ENCODE measurements around the gene RNF111.

RNF111 gene

GRCh38 chr15:58987491-58988005 lies at the start of gene RNF111:
RNF111 (plus strand) TSS chr15:58987663; CDS start chr15:59030823, 43,160 bp downstream.
- H3K9me3 ChIP-seq (ENCODE audit: control insufficient read depth in 1 of 2, low read length in 2 of 2), result no peaks in the 10 kb centered on the region
- peaks cover 0 to 11% of the 10 kb centered on the region in 2 donors for H3K4me1 ChIP-seq (ENCODE audit: control insufficient read depth in 1 of 2, insufficient read depth in 2 of 2, low read length in 2 of 2)
- H3K27me3 ChIP-seq (ENCODE audit: low read depth, low read length), result no peaks in the 10 kb centered on the region
- H3K4me3 ChIP-seq (ENCODE audit: low read depth in 1 of 2, low read length in 2 of 2), result peak within 1 kb of the TSS; percentile 79 to 90
- H3K27ac ChIP-seq (ENCODE audit: low read length), result peak within 1 kb of the TSS; percentile 94
- H3K36me3 ChIP-seq (ENCODE audit: control insufficient read depth in 1 of 2, insufficient read depth in 2 of 2, low read length in 2 of 2), result peaks cover 0 to 4% of the 10 kb centered on the region in 2 donors

DNA sequence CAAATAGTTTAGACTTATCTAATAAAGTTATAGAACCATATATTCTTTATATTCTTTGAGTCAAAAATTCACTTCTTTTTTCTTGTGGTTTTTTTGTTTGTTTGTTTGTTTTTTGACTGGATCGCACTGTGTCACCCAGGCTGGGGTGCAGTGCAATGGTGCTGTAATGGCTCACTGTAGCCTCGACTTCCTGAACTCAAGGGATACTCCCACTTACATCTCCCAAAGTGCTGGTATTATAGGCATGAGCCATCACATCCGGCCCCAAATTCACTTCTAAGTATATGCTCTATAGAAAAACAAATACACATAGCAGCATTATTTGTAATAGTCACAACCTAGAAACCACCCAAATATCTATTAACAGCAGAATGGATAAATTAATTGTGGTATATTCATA lies 40.3 kb upstream of the RNF111 start:
- Histone ChIP-seq H3K9me3 (ENCODE audit: control insufficient read depth in 1 of 2, low read length in 2 of 2) (no peaks in the 10 kb centered on the region), H3K36me3 (ENCODE audit: control insufficient read depth in 1 of 2, insufficient read depth in 2 of 2, low read length in 2 of 2) (no peaks in the 10 kb centered on the region), H3K4me1 (ENCODE audit: control insufficient read depth in 1 of 2, insufficient read depth in 2 of 2, low read length in 2 of 2) (no peaks in the 10 kb centered on the region), H3K27me3 (ENCODE audit: low read depth, low read length) (no peaks in the 10 kb centered on the region), H3K4me3 (ENCODE audit: low read depth in 1 of 2, low read length in 2 of 2) (no peak overlapping the region), H3K27ac (ENCODE audit: low read length) (no peak overlapping the region)

- no peak overlapping the region for H3K4me3 ChIP-seq (ENCODE audit: low read depth in 1 of 2, low read length in 2 of 2)
- H3K4me1 ChIP-seq (ENCODE audit: control insufficient read depth in 1 of 2, insufficient read depth in 2 of 2, low read length in 2 of 2), result no peaks in the 10 kb centered on the region
- H3K27ac ChIP-seq (ENCODE audit: low read length), result peak overlapping the region; percentile 11
- H3K36me3 ChIP-seq (ENCODE audit: control insufficient read depth in 1 of 2, insufficient read depth in 2 of 2, low read length in 2 of 2), result no peaks in the 10 kb centered on the region
- H3K27me3 ChIP-seq (ENCODE audit: low read depth, low read length), result no peaks in the 10 kb centered on the region
- no peaks in the 10 kb centered on the region for H3K9me3 ChIP-seq (ENCODE audit: control insufficient read depth in 1 of 2, low read length in 2 of 2)
Measured at GRCh38 chr15:58951388-58952007, 36.0 kb upstream of the RNF111 start.

DNA sequence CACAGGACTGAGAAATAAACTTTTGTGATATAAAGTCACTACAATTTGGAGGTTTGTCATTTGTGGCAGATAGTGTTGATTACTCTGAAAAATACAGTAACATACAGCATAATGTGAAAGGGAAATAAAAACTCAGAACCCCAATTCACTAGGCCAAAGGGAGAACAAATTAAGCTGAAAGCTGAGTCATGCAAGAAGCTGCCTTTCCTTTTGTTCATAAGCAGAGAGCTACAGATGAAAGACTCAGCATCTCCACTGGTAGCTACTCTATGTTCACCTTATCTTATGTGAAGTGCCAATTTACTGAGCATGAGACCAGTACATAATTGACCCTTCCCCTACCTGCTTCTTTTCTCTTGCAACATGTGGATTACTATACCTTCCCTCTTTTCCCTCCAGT lies 34.7 kb upstream of the RNF111 start:
- Histone ChIP-seq H3K4me1 (ENCODE audit: control insufficient read depth in 1 of 2, insufficient read depth in 2 of 2, low read length in 2 of 2) (no peaks in the 10 kb centered on the region), H3K36me3 (ENCODE audit: control insufficient read depth in 1 of 2, insufficient read depth in 2 of 2, low read length in 2 of 2) (no peaks in the 10 kb centered on the region), H3K27me3 (ENCODE audit: low read depth, low read length) (no peaks in the 10 kb centered on the region), H3K27ac (ENCODE audit: low read length) (no peak overlapping the region), H3K9me3 (ENCODE audit: control insufficient read depth in 1 of 2, low read length in 2 of 2) (no peaks in the 10 kb centered on the region), H3K4me3 (ENCODE audit: low read depth in 1 of 2, low read length in 2 of 2) (no peak overlapping the region)

DNA sequence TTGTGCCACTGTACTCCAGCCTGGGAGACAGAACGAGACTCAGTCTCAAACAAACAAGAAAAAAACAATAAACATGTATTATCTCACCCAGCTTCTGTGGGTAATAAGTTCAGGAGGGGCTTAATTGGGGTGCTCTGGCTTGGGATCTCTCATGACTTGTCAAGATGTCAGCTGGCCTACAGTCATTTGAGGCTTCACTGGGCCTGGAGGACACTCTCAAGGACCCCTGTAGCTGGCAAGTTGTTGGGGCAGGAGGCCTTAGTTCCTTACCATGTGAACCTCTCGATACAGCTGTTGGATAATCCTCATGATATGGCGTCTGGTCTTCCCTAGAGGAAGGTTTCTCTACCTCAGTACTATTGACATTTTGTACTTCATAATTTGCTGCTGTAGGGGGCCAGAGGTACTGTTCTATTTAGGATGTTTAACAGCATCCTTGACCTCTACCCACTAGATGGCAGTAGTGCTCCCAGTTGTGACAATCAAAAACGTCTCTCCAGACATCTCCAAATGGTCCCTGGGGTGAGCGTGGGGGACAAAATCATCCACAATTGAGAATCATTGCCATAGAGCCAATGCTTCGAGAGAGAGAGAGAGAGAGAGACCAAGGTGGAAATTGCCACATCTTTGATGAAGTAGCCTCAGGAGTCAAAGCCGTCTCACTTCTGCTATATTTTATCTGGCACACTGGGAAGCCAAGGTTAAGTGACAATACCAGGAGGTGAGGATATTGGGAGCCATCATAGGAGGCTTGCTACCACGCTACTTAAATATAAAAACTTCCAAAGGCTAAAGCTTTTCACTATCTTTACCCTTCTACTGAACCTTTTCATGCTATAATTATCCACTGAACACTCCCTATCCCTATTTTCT lies 30.1 kb upstream of the RNF111 start:
- Histone ChIP-seq H3K27ac (ENCODE audit: low read length) (no peak overlapping the region), H3K9me3 (ENCODE audit: control insufficient read depth in 1 of 2, low read length in 2 of 2) (no peaks in the 10 kb centered on the region), H3K36me3 (ENCODE audit: control insufficient read depth in 1 of 2, insufficient read depth in 2 of 2, low read length in 2 of 2) (no peaks in the 10 kb centered on the region)

GRCh38 chr15:58958811-58959210 lies 28.7 kb upstream of the RNF111 start:
- no peak overlapping the region for H3K27ac ChIP-seq (ENCODE audit: low read length)
- no peaks in the 10 kb centered on the region for H3K9me3 ChIP-seq (ENCODE audit: control insufficient read depth in 1 of 2, low read length in 2 of 2)
- no peak overlapping the region for H3K4me3 ChIP-seq (ENCODE audit: low read depth in 1 of 2, low read length in 2 of 2)
- no peaks in the 10 kb centered on the region for H3K36me3 ChIP-seq (ENCODE audit: control insufficient read depth in 1 of 2, insufficient read depth in 2 of 2, low read length in 2 of 2)
- no peaks in the 10 kb centered on the region for H3K4me1 ChIP-seq (ENCODE audit: control insufficient read depth in 1 of 2, insufficient read depth in 2 of 2, low read length in 2 of 2)
- H3K27me3 ChIP-seq (ENCODE audit: low read depth, low read length), result no peaks in the 10 kb centered on the region

More for the DNA sequence above, 30.1 kb upstream of the RNF111 start:
- no peak overlapping the region for H3K4me3 ChIP-seq (ENCODE audit: low read depth in 1 of 2, low read length in 2 of 2)
- no peaks in the 10 kb centered on the region for H3K4me1 ChIP-seq (ENCODE audit: control insufficient read depth in 1 of 2, insufficient read depth in 2 of 2, low read length in 2 of 2)
- H3K27me3 ChIP-seq (ENCODE audit: low read depth, low read length), result no peaks in the 10 kb centered on the region

DNA sequence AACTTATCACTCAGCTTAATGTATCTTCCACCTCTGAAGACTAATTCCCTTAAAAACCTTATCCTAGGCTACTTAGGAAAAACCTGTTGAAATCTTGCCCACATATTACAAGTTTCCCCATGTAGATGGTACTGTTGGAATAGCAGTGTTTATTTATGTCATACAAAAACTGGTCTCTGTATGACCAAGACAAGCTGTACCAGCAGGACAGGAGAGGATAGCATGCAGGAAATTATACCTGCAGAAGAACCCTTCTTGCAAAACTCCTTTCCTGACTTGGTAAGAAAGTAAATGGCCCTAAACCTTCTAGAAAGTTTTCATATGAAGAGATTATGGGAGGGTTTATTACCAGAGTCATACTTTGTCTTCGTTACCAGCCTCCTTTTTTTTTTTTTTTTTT lies 25.3 kb upstream of the RNF111 start:
- Histone ChIP-seq H3K9me3 (ENCODE audit: control insufficient read depth in 1 of 2, low read length in 2 of 2) (no peaks in the 10 kb centered on the region), H3K4me1 (ENCODE audit: control insufficient read depth in 1 of 2, insufficient read depth in 2 of 2, low read length in 2 of 2) (no peaks in the 10 kb centered on the region), H3K4me3 (ENCODE audit: low read depth in 1 of 2, low read length in 2 of 2) (no peak overlapping the region), H3K27me3 (ENCODE audit: low read depth, low read length) (no peaks in the 10 kb centered on the region), H3K36me3 (ENCODE audit: control insufficient read depth in 1 of 2, insufficient read depth in 2 of 2, low read length in 2 of 2) (no peaks in the 10 kb centered on the region), H3K27ac (ENCODE audit: low read length) (no peak overlapping the region)

GRCh38 chr15:58962662-58963565 lies 24.5 kb upstream of the RNF111 start:
- H3K4me3 ChIP-seq (ENCODE audit: low read depth in 1 of 2, low read length in 2 of 2), result no peak overlapping the region
- H3K9me3 ChIP-seq (ENCODE audit: control insufficient read depth in 1 of 2, low read length in 2 of 2), result no peaks in the 10 kb centered on the region
- no peaks in the 10 kb centered on the region for H3K36me3 ChIP-seq (ENCODE audit: control insufficient read depth in 1 of 2, insufficient read depth in 2 of 2, low read length in 2 of 2)
- no peaks in the 10 kb centered on the region for H3K27me3 ChIP-seq (ENCODE audit: low read depth, low read length)
- H3K27ac ChIP-seq (ENCODE audit: low read length), result no peak overlapping the region
- H3K4me1 ChIP-seq (ENCODE audit: control insufficient read depth in 1 of 2, insufficient read depth in 2 of 2, low read length in 2 of 2), result no peaks in the 10 kb centered on the region

DNA sequence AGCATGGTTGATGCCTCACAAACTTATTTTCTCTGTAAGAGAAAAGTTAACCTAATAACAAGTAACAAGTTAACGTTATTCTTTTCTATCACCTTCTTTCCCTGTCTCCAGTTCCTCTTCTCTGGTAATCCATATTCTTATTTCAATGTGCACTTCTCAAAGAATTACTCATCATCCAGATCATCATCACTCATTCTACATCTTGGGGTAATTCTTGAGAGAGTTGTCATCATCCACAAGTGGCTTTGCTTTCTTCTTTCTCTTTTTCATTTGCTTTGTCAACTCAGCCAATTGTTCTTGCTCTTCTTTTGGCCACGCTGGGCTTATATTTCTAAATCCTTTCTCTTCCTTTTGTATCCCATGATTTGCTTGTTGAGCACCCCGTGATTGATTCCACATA lies 20.8 kb upstream of the RNF111 start:
- Histone ChIP-seq H3K4me3 (ENCODE audit: low read depth in 1 of 2, low read length in 2 of 2) (no peak overlapping the region), H3K27me3 (ENCODE audit: low read depth, low read length) (no peaks in the 10 kb centered on the region), H3K27ac (ENCODE audit: low read length) (no peak overlapping the region), H3K9me3 (ENCODE audit: control insufficient read depth in 1 of 2, low read length in 2 of 2) (no peaks in the 10 kb centered on the region), H3K4me1 (ENCODE audit: control insufficient read depth in 1 of 2, insufficient read depth in 2 of 2, low read length in 2 of 2) (no peaks in the 10 kb centered on the region), H3K36me3 (ENCODE audit: control insufficient read depth in 1 of 2, insufficient read depth in 2 of 2, low read length in 2 of 2) (no peaks in the 10 kb centered on the region)

GRCh38 chr15:58967479-58967878 lies 20.0 kb upstream of the RNF111 start:
- no peak overlapping the region for H3K27ac ChIP-seq (ENCODE audit: low read length)
- no peaks in the 10 kb centered on the region for H3K27me3 ChIP-seq (ENCODE audit: low read depth, low read length)
- H3K36me3 ChIP-seq (ENCODE audit: control insufficient read depth in 1 of 2, insufficient read depth in 2 of 2, low read length in 2 of 2), result no peaks in the 10 kb centered on the region
- H3K4me1 ChIP-seq (ENCODE audit: control insufficient read depth in 1 of 2, insufficient read depth in 2 of 2, low read length in 2 of 2), result no peaks in the 10 kb centered on the region
- H3K4me3 ChIP-seq (ENCODE audit: low read depth in 1 of 2, low read length in 2 of 2), result no peak overlapping the region
- H3K9me3 ChIP-seq (ENCODE audit: control insufficient read depth in 1 of 2, low read length in 2 of 2), result no peaks in the 10 kb centered on the region

DNA sequence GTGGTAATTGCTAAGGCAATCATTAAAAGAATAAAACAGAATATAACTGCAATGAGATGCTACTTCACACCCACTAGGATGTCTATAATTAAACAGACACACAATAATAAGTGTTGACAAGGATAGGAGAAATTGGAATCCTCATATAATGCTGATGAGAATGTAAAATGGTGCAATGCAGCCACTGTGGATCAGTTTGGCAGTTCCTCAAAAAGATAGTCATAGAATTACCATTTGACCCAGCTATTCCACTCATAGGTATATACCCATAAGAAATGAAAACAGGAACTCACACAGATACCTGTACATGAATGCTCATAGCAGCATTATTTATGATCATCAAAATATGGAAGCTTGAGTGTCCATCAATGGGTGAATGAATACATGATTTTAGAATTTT lies 9.6 kb upstream of the RNF111 start:
- no peaks in the 10 kb centered on the region for H3K27me3 ChIP-seq (ENCODE audit: low read depth, low read length)
- H3K4me1 ChIP-seq (ENCODE audit: control insufficient read depth in 1 of 2, insufficient read depth in 2 of 2, low read length in 2 of 2), result peaks cover 0 to 7% of the 10 kb centered on the region in 2 donors
- H3K9me3 ChIP-seq (ENCODE audit: control insufficient read depth in 1 of 2, low read length in 2 of 2), result no peaks in the 10 kb centered on the region
- no peak overlapping the region for H3K27ac ChIP-seq (ENCODE audit: low read length)
- H3K36me3 ChIP-seq (ENCODE audit: control insufficient read depth in 1 of 2, insufficient read depth in 2 of 2, low read length in 2 of 2), result no peaks in the 10 kb centered on the region
- H3K4me3 ChIP-seq (ENCODE audit: low read depth in 1 of 2, low read length in 2 of 2), result no peak overlapping the region

Data from muscle layer of duodenum (tissue), 2 donors.